KOPT-K1 (cell line): ENCODE results near the gene GNA15.

Experiments used
- H3K27ac ChIP-seq: fragments of 200-600 bp; sonication (generic); 2 replicates; pipeline ENCODE4 v1.5.1; 2016; ENCODE audit warnings: antibody characterized with exemption, mild to moderate bottlenecking, low read depth, low read length; ENCODE audit not compliant: poor library complexity, severe bottlenecking
- H3K36me3 ChIP-seq: fragments of 200-600 bp; sonication (generic); 2 replicates; pipeline ENCODE4 v1.5.1; 2017; ENCODE audit warnings: antibody characterized with exemption, mild to moderate bottlenecking, low read length, moderate library complexity; ENCODE audit not compliant: insufficient read depth
- H3K9me3 ChIP-seq: fragments of 200-600 bp; sonication (generic); 2 replicates; pipeline ENCODE4 v1.5.1; 2017; ENCODE audit warnings: antibody characterized with exemption, low read length, mild to moderate bottlenecking; ENCODE audit not compliant: insufficient read depth, poor library complexity, severe bottlenecking

The GNA15 gene

DNA sequence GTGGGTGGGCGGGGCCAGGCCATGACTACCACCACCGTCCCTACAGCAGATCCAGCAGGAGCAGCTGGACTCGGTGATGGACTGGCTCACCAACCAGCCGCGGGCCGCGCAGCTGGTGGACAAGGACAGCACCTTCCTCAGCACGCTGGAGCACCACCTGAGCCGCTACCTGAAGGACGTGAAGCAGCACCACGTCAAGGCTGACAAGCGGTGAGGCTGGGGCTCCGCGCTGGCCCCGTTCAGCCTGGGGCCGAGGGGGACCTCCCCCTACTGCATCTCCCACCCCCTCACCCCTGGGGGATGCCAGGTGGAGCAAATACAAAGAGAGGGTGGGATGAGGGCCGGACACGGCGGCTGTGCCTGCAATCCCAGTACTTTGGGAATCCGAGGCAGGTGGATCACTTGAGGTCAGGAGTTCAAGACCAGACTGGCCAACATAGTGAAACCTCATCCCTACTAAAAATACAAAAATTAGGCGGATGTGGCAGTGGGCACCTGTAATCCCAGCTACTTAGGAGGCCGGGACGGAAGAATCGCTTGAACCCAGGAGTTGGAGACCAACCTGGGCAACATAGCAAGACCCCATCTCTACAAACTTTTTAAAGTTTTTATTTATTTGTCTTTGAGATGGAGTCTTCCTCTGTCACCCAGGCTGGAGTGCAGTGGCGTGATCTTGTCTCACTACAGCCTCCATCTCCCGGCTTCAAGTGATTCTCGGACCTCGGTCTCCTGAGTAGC, 70.6 kb downstream of the GNA15 start:
- H3K9me3 ChIP-seq: no peaks in the 10 kb centered on the region
- H3K27ac ChIP-seq: no peak overlapping the region
- H3K36me3 ChIP-seq: peaks cover 76% of the 10 kb centered on the region

DNA sequence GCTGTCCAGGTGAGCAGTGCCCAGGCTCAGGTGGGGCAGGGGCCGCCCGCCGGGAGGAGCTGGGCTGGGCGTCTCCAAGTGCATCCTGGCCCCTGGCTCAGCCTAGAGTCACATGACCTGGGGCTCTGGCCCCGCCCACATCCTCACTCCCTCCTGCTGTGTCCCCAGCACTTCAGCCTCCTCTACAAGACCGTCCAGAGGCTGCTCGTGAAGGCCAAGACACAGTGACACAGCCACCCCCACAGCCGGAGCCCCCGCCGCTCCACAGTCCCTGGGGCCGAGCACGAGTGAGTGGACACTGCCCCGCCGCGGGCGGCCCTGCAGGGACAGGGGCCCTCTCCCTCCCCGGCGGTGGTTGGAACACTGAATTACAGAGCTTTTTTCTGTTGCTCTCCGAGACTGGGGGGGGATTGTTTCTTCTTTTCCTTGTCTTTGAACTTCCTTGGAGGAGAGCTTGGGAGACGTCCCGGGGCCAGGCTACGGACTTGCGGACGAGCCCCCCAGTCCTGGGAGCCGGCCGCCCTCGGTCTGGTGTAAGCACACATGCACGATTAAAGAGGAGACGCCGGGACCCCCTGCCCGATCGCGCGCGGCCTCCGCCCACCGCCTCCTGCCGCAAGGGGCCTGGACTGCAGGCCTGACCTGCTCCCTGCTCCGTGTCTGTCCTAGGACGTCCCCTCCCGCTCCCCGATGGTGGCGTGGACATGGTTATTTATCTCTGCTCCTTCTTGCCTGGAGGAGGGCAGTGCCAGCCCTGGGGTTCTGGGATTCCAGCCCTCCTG, 71.8 kb downstream of the GNA15 start:
- peaks cover 66% of the 10 kb centered on the region for H3K36me3 ChIP-seq
- H3K27ac ChIP-seq: no peak overlapping the region
- H3K9me3 ChIP-seq: no peaks in the 10 kb centered on the region

DNA sequence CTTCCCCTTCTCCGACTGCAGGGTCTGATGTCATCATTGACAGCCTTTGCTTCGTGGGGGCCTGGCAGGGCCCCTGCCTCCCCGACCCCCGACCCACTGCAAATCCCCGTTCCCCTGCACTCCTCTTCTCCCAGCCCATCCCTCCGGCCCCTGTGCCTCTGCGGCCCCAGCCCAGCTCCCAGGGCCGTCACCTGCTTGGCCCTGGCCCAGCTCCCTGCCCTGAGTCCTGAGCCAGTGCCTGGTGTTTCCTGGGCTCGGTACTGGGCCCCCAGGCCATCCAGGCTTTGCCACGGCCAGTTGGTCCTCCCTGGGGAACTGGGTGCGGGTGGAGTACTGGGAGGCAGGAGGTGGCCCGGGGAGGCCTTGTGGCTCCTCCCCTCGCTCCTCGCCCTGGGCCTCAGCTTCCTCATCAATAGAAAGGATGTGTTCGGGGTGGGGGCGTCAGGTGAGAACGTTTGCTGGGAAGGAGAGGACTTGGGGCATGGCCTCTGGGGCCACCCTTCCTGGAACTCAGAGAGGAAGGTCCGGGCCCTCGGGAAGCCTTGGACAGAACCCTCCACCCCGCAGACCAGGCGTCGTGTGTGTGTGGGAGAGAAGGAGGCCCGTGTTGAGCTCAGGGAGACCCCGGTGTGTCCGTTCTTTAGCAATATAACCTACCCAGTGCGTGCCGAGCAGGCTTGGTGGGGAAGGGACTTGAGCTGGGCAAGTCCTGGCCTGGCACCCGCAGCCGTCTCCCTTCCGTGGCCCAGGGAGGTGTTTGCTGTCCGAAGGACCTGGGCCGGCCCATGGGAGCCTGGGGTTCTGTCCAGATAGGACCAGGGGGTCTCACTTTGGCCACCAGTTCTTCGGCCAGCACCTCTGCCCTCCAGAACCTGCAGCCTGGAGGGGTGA, 72.7 kb downstream of the GNA15 start:
- no peaks in the 10 kb centered on the region for H3K9me3 ChIP-seq
- H3K27ac ChIP-seq: no peak overlapping the region
- H3K36me3 ChIP-seq: peaks cover 57% of the 10 kb centered on the region

DNA sequence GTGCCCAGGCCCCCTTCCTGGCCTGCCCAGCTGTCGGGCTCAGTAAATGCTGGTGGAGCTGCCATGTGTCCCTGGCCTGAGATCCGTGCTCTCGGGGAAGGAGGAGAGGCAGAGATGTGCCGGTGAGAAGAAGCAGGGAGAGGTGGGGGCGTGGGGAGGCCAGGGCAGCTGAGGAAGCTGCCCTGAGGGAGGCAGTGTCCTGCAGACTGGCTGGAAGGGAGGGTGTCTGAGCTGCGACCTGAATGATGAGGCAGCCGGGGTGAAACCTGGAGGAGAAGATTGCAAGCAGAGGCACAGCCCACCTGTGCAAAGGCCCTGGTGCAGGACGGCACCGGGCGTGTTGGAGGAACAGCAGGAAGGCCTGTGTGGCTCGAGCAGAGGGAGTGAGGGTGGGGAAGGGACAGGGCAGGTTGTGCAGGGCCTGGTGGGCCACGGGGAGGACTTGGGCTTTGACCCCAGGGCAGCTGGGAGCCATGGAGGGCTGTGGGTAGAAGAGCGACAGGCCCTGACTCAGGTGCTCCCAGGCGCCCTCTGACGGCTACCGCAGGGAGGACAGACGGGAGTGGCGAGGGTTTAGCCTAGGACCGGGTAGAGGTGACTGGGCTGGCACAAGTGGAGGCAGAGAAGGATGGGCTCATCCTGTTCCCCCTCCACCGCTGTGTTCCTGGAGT, 74.6 kb downstream of the GNA15 start:
- Histone ChIP-seq H3K9me3 (no peaks in the 10 kb centered on the region), H3K36me3 (peaks cover 38% of the 10 kb centered on the region), H3K27ac (no peak overlapping the region)

DNA sequence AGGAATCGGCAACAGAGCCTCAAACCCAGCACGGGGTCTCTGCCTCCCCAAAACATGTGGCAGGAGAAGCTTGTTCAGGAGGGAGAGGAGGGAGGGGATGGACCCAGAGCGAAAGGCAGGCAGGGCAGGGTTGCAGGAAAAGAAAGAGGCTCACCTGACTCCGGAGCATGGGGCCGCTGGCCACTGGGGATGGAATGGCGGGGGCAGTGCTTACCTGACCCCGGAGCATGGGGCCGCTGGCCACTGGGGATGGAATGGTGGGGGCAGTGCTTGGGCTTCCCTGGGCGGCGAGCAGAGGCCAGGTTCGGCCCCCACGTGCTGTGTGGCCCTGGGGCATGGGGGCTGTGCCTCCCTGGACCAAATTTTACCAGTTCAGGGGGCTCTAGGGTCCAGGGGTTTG, 75.4 kb downstream of the GNA15 start:
- no peaks in the 10 kb centered on the region for H3K9me3 ChIP-seq
- H3K27ac ChIP-seq: no peak overlapping the region
- peaks cover 34% of the 10 kb centered on the region for H3K36me3 ChIP-seq

DNA sequence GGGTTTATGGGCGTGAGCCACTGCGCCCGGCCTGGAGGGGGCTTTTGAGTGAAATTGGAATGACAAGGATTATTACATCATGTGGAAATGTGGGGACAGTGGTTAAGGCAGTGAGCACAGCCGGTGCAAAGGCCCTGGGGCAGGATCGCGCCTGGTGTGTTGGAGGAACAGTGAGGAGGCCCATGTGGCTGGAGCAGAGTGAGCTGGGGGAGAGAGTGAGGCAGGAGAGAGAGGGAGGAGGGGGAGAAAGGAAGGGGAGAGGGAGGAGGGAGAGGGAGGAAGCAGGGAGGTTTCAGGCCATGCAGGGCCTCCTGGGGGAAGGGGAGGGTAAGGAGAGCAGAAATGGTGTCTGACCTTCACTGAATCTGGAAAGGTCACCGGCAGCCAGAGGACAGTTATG, 77.3 kb downstream of the GNA15 start:
- Histone ChIP-seq H3K9me3 (no peaks in the 10 kb centered on the region), H3K27ac (no peak overlapping the region)

More for the DNA sequence above, 77.3 kb downstream of the GNA15 start:
- peaks cover 15% of the 10 kb centered on the region for H3K36me3 ChIP-seq
